GM23338 (cell line): ENCODE data around the gene FSTL3. TPM values are rescaled to one million over a fixed set of nuclear protein-coding genes. Genes with fewer than 3 reads are reported as not detected.

Experiments
- ATAC-seq: fragments of 200-7000 bp; cut with Tn5 transposase; 3 replicates; pipeline ENCODE4 v1.9.1; 2020
- DNase-seq: peaks from one replicate; pipeline ENCODE4 v3.0.0-alpha.2; 2015; ENCODE audit warnings: low spot score
- H2AFZ ChIP-seq: fragments of 200-600 bp; sonication (generic); 2 replicates; pipeline ENCODE4 v1.8.0; 2016; ENCODE audit warnings: antibody characterized with exemption, mild to moderate bottlenecking, moderate library complexity
- H3F3A ChIP-seq: fragments of 200-600 bp; sonication (generic); replicated peaks from 2 replicates; pipeline ENCODE4 v1.8.0; 2017; ENCODE audit warnings: antibody characterized with exemption, mixed run types, low read depth
- H3K27ac ChIP-seq: fragments of 200-600 bp; sonication (generic); 2 replicates; pipeline ENCODE4 v1.6.1; 2016; ENCODE audit warnings: low read depth
- H3K27me3 ChIP-seq: fragments of 200-600 bp; sonication (generic); 2 replicates; pipeline ENCODE4 v1.8.0; 2016; ENCODE audit warnings: mild to moderate bottlenecking, mixed run types, moderate library complexity; ENCODE audit not compliant: insufficient read depth
- H3K36me3 ChIP-seq: fragments of 200-600 bp; sonication (generic); 2 replicates; pipeline ENCODE4 v1.8.0; 2016; ENCODE audit warnings: mild to moderate bottlenecking; ENCODE audit not compliant: insufficient read depth
- H3K4me1 ChIP-seq: fragments of 200-600 bp; sonication (generic); 2 replicates; pipeline ENCODE4 v1.8.0; 2016; ENCODE audit warnings: mild to moderate bottlenecking, moderate library complexity; ENCODE audit not compliant: insufficient read depth
- H3K4me2 ChIP-seq: fragments of 200-600 bp; sonication (generic); 2 replicates; pipeline ENCODE4 v1.7.1; 2017; ENCODE audit warnings: mixed run types
- H3K4me3 ChIP-seq: fragments of 200-600 bp; sonication (generic); 2 replicates; pipeline ENCODE4 v1.6.1; 2016; ENCODE audit warnings: mixed run types
- H3K79me2 ChIP-seq: fragments of 200-600 bp; sonication (generic); replicated peaks from 2 replicates; pipeline ENCODE4 v1.8.0; 2017; ENCODE audit warnings: mild to moderate bottlenecking; ENCODE audit not compliant: insufficient read depth
- H3K9me2 ChIP-seq: fragments of 200-600 bp; sonication (generic); 2 replicates; pipeline ENCODE4 v1.8.0; 2017; ENCODE audit not compliant: insufficient read depth
- H4K20me1 ChIP-seq: fragments of 200-600 bp; sonication (generic); replicated peaks from 2 replicates; pipeline ENCODE4 v1.8.0; 2017; ENCODE audit warnings: mild to moderate bottlenecking; ENCODE audit not compliant: insufficient read depth
- H3K27ac Mint-ChIP-seq: 2 replicates; pipeline ENCODE4 v1.8.0; 2020; ENCODE audit warnings: inconsistent platforms, mild to moderate bottlenecking, moderate library complexity, mixed read lengths
- H3K27me3 Mint-ChIP-seq: 3 replicates; pipeline ENCODE4 v1.8.0; 2022; ENCODE audit warnings: low read depth, mild to moderate bottlenecking, moderate library complexity, mixed read lengths, inconsistent platforms; ENCODE audit not compliant: insufficient read depth, poor library complexity
- H3K36me3 Mint-ChIP-seq: 3 replicates; pipeline ENCODE4 v1.8.0; 2021; ENCODE audit warnings: low read depth, mild to moderate bottlenecking, inconsistent platforms, moderate library complexity, mixed read lengths
- H3K4me1 Mint-ChIP-seq: 3 replicates; pipeline ENCODE4 v1.8.0; 2020; ENCODE audit warnings: mild to moderate bottlenecking, inconsistent platforms, mixed read lengths
- H3K4me3 Mint-ChIP-seq: 3 replicates; pipeline ENCODE4 v1.8.0; 2021; ENCODE audit warnings: moderate library complexity, mild to moderate bottlenecking, inconsistent platforms, mixed read lengths
- H3K9me3 Mint-ChIP-seq: 3 replicates; pipeline ENCODE4 v1.8.0; 2020; ENCODE audit warnings: moderate library complexity, mild to moderate bottlenecking, inconsistent platforms, mixed read lengths
- CREB1 ChIP-seq: fragments of 250-450 bp; sonication (Bioruptor Pico); IDR thresholded peaks from 2 replicates; pipeline ENCODE4 v1.5.0; 2020; ENCODE audit warnings: low read depth, mild to moderate bottlenecking, moderate library complexity
- ETS1 ChIP-seq: IDR thresholded peaks from 2 replicates; pipeline ENCODE4 v1.6.1; 2016; ENCODE audit warnings: antibody characterized with exemption
- EZH2 ChIP-seq: fragments of 200-600 bp; sonication (generic); IDR thresholded peaks from one replicate; pipeline ENCODE4 v1.8.0; 2017; ENCODE audit warnings: antibody characterized with exemption, mild to moderate bottlenecking, low read depth; ENCODE audit not compliant: unreplicated experiment
- EZH2phosphoT487 ChIP-seq: fragments of 200-600 bp; sonication (generic); IDR thresholded peaks from one replicate; pipeline ENCODE4 v1.8.1; 2018; ENCODE audit warnings: antibody characterized with exemption; ENCODE audit not compliant: unreplicated experiment
- JUNB ChIP-seq: IDR thresholded peaks from one replicate; pipeline ENCODE4 v1.6.1; 2016; ENCODE audit warnings: antibody characterized with exemption; ENCODE audit not compliant: unreplicated experiment
- NANOG ChIP-seq: IDR thresholded peaks from 2 replicates; pipeline ENCODE4 v1.6.1; 2016; ENCODE audit warnings: antibody characterized with exemption, borderline replicate concordance
- POLR2AphosphoS5 ChIP-seq: IDR thresholded peaks from 2 replicates; pipeline ENCODE4 v1.6.1; 2016; ENCODE audit warnings: antibody characterized with exemption, low read depth
- STAT1 ChIP-seq: IDR thresholded peaks from one replicate; pipeline ENCODE4 v1.6.1; 2016; ENCODE audit warnings: antibody characterized with exemption; ENCODE audit not compliant: unreplicated experiment
- ZNF114 ChIP-seq: fragments of 250-450 bp; sonication (Bioruptor Pico); IDR thresholded peaks from 2 replicates; pipeline ENCODE4 v1.5.0; 2020; ENCODE audit warnings: mild to moderate bottlenecking, moderate library complexity
- ZNF331 ChIP-seq: fragments of 250-450 bp; sonication (Bioruptor Pico); IDR thresholded peaks from 2 replicates; pipeline ENCODE4 v1.5.0; 2020; ENCODE audit warnings: low read depth, mild to moderate bottlenecking, moderate library complexity
- polyA plus RNA-seq: library from polyadenylated mRNA; unstranded; fragments of >200 nt; fragmentation: Nextera tagmentation; extraction: Ambion mirVana; gene quantifications from 2 replicates; pipeline ENCODE4 v1.2.1, GENCODE V29; 2016
- total RNA-seq: library from RNA; depleted of rRNA; stranded (reverse); fragments of >200 nt; shearing (Covaris generic); gene quantifications from 2 replicates; pipeline ENCODE4 v1.2.3, GENCODE V29; 2014
- TF ChIP-seq, protein P1 (sequence below): fragments of 250-450 bp; sonication (Bioruptor Pico); IDR thresholded peaks from 2 replicates; pipeline ENCODE4 v1.5.0; 2020; ENCODE audit warnings: mild to moderate bottlenecking, moderate library complexity
- TF ChIP-seq, protein P2 (sequence below): IDR thresholded peaks from one replicate; pipeline ENCODE4 v1.6.1; 2018; ENCODE audit warnings: antibody characterized with exemption; ENCODE audit not compliant: unreplicated experiment

The FSTL3 gene
- total and polyA plus RNA-seq, 2 experiments from 2014 or later, result 3.1 to 10.1 TPM

DNA sequence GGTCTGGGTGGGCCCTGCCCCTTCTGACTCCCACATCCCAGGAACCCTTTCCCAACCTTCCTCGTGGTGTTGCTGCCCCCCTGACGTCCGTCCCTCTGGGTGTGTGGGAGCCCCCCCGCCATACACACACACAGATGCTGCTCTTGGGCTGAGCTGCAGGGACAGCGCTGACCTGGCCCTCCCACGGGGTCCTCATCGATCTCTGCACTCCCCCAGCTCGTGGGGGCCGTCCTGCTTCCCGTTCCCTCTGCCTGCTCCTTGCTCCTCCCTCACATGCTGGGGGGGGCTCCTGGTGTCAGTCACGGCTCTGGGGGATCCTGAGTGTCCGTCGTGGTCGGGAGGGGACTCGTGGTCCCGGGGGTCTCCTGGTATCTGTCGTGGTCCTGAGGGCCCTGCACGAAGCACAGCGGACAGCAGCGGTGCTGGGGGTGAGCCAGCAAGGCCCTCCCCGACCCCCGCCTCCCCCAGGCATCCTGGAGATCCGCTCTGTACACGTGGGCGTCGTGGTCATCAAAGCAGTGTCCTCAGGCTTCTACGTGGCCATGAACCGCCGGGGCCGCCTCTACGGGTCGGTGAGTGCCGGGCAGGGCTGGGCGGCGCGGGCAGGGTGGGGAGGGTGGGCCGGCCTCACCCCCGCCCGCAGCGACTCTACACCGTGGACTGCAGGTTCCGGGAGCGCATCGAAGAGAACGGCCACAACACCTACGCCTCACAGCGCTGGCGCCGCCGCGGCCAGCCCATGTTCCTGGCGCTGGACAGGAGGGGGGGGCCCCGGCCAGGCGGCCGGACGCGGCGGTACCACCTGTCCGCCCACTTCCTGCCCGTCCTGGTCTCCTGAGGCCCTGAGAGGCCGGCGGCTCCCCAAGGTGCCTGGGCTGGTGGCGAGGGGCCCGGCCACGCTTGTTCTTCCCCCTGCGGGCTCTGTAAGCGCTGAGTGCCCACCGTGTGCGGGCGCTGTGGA is 33.1 kb upstream of the FSTL3 start (continued):
- TF ChIP-seq, protein P1, sequence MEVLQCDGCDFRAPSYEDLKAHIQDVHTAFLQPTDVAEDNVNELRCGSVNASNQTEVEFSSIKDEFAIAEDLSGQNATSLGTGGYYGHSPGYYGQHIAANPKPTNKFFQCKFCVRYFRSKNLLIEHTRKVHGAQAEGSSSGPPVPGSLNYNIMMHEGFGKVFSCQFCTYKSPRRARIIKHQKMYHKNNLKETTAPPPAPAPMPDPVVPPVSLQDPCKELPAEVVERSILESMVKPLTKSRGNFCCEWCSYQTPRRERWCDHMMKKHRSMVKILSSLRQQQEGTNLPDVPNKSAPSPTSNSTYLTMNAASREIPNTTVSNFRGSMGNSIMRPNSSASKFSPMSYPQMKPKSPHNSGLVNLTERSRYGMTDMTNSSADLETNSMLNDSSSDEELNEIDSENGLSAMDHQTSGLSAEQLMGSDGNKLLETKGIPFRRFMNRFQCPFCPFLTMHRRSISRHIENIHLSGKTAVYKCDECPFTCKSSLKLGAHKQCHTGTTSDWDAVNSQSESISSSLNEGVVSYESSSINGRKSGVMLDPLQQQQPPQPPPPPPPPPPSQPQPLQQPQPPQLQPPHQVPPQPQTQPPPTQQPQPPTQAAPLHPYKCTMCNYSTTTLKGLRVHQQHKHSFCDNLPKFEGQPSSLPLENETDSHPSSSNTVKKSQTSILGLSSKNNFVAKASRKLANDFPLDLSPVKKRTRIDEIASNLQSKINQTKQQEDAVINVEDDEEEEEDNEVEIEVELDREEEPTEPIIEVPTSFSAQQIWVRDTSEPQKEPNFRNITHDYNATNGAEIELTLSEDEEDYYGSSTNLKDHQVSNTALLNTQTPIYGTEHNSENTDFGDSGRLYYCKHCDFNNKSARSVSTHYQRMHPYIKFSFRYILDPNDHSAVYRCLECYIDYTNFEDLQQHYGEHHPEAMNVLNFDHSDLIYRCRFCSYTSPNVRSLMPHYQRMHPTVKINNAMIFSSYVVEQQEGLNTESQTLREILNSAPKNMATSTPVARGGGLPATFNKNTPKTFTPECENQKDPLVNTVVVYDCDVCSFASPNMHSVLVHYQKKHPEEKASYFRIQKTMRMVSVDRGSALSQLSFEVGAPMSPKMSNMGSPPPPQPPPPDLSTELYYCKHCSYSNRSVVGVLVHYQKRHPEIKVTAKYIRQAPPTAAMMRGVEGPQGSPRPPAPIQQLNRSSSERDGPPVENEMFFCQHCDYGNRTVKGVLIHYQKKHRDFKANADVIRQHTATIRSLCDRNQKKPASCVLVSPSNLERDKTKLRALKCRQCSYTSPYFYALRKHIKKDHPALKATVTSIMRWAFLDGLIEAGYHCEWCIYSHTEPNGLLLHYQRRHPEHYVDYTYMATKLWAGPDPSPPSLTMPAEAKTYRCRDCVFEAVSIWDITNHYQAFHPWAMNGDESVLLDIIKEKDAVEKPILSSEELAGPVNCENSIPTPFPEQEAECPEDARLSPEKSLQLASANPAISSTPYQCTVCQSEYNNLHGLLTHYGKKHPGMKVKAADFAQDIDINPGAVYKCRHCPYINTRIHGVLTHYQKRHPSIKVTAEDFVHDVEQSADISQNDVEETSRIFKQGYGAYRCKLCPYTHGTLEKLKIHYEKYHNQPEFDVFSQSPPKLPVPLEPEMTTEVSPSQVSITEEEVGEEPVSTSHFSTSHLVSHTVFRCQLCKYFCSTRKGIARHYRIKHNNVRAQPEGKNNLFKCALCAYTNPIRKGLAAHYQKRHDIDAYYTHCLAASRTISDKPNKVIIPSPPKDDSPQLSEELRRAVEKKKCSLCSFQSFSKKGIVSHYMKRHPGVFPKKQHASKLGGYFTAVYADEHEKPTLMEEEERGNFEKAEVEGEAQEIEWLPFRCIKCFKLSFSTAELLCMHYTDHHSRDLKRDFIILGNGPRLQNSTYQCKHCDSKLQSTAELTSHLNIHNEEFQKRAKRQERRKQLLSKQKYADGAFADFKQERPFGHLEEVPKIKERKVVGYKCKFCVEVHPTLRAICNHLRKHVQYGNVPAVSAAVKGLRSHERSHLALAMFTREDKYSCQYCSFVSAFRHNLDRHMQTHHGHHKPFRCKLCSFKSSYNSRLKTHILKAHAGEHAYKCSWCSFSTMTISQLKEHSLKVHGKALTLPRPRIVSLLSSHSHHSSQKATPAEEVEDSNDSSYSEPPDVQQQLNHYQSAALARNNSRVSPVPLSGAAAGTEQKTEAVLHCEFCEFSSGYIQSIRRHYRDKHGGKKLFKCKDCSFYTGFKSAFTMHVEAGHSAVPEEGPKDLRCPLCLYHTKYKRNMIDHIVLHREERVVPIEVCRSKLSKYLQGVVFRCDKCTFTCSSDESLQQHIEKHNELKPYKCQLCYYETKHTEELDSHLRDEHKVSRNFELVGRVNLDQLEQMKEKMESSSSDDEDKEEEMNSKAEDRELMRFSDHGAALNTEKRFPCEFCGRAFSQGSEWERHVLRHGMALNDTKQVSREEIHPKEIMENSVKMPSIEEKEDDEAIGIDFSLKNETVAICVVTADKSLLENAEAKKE, result no peak
- no peak for TF ChIP-seq POLR2AphosphoS5

DNA sequence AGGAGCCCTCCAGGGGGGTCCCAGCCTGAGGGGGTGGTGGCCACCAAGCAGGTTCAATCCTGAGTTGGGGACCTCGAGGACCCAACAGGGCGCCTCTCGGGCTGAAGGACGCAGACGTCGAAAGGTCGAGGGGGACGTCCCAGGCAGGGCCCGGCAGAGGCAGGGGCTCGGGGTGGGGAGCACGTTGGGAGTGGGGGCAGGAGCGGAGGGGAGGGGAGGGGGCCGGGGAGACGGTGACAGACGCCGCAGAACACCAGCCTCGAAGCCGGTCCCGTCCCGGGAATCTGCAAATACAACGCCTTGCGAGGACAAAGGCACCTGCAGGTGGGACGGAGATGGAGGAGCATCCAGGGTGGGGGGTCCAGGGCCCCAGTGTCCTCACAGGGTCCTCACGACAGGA is 32.5 kb upstream of the FSTL3 start:
- H3K27me3 Mint-ChIP-seq, result peaks cover 19% of the 10 kb centered on the region
- peaks cover 4% of the 10 kb centered on the region; the same call in 2 of the 3 replicates for H3K4me1 Mint-ChIP-seq
- no peaks in the 10 kb centered on the region for H3K9me2 ChIP-seq
- H3K4me1 ChIP-seq, result no peaks in the 10 kb centered on the region
- no peaks in the 10 kb centered on the region; the same call in 2 of the 3 replicates for H3K9me3 Mint-ChIP-seq
- no peak overlapping the region for H2AFZ ChIP-seq
- H3K27ac Mint-ChIP-seq, result no peak overlapping the region
- H3F3A ChIP-seq, result no peaks in the 10 kb centered on the region
- H3K27me3 ChIP-seq, result peaks cover 4% of the 10 kb centered on the region; the same call in 1 of the 2 replicates
- H3K36me3 ChIP-seq, result 0 out of 2 replicates have a peak, but pooled peaks cover 5% of the 10 kb centered on the region
- no peaks in the 10 kb centered on the region; the same call in 1 of the 2 replicates for H4K20me1 ChIP-seq
- ATAC-seq (no peak), DNase-seq (no peak)
- no peaks in the 10 kb centered on the region for H3K79me2 ChIP-seq
- H3K4me2 ChIP-seq, result no peak overlapping the region
- no peak overlapping the region for H3K4me3 Mint-ChIP-seq
- H3K4me3 ChIP-seq, result no peak overlapping the region
- no peak overlapping the region for H3K27ac ChIP-seq
- peaks cover 13% of the 10 kb centered on the region; the same call in 2 of the 3 replicates for H3K36me3 Mint-ChIP-seq
- TF ChIP-seq ZNF114 (CRISPR knock-in tag), result no peak
- no peak for TF ChIP-seq EZH2
- TF ChIP-seq, protein P2, sequence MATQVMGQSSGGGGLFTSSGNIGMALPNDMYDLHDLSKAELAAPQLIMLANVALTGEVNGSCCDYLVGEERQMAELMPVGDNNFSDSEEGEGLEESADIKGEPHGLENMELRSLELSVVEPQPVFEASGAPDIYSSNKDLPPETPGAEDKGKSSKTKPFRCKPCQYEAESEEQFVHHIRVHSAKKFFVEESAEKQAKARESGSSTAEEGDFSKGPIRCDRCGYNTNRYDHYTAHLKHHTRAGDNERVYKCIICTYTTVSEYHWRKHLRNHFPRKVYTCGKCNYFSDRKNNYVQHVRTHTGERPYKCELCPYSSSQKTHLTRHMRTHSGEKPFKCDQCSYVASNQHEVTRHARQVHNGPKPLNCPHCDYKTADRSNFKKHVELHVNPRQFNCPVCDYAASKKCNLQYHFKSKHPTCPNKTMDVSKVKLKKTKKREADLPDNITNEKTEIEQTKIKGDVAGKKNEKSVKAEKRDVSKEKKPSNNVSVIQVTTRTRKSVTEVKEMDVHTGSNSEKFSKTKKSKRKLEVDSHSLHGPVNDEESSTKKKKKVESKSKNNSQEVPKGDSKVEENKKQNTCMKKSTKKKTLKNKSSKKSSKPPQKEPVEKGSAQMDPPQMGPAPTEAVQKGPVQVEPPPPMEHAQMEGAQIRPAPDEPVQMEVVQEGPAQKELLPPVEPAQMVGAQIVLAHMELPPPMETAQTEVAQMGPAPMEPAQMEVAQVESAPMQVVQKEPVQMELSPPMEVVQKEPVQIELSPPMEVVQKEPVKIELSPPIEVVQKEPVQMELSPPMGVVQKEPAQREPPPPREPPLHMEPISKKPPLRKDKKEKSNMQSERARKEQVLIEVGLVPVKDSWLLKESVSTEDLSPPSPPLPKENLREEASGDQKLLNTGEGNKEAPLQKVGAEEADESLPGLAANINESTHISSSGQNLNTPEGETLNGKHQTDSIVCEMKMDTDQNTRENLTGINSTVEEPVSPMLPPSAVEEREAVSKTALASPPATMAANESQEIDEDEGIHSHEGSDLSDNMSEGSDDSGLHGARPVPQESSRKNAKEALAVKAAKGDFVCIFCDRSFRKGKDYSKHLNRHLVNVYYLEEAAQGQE, result no peak
- TF ChIP-seq STAT1, result no peak
- no peak for TF ChIP-seq CREB1 (CRISPR knock-in tag)
- no peak for TF ChIP-seq EZH2phosphoT487
- no peak for TF ChIP-seq ZNF331
- no peak for TF ChIP-seq POLR2AphosphoS5
- TF ChIP-seq JUNB, result no peak
- TF ChIP-seq NANOG, result no peak
- TF ChIP-seq ETS1, result no peak
